Measurements from ENCODE around the gene AFDN. TPM values are rescaled to one million over a fixed set of nuclear protein-coding genes. Genes with fewer than 3 reads are reported as not detected.

Gene AFDN
- total RNA-seq, 2 donors from 2014 or later: 214 to 239 TPM

GRCh38 chr6:167826230-167826895, 348 bp upstream of the AFDN start:
- peak; percentile 89 for DNase-seq
- Mint-ChIP-seq H3K4me1 (peaks cover 34% of the 10 kb centered on the region), H3K36me3 (ENCODE audit: low read depth) (peaks cover 17% of the 10 kb centered on the region), H3K4me3 (peak overlapping the region; percentile 95), H3K27ac (peak overlapping the region; percentile 86), H3K27me3 (ENCODE audit: insufficient read depth) (no peaks in the 10 kb centered on the region), H3K9me3 (no peaks in the 10 kb centered on the region)
- no peaks in the 10 kb centered on the region for H3K27me3 ChIP-seq (ENCODE audit: control insufficient read depth, insufficient read depth, low read length, poor library complexity, severe bottlenecking)
- H3K9me3 ChIP-seq (ENCODE audit: control insufficient read depth, low read length): no peaks in the 10 kb centered on the region
- peak overlapping the region; percentile 86 for H3K27ac ChIP-seq (ENCODE audit: low read depth, low read length)
- peaks cover 17% of the 10 kb centered on the region for H3K36me3 ChIP-seq (ENCODE audit: control insufficient read depth, insufficient read depth, low read length)
- peak overlapping the region; percentile 93 for H3K4me3 ChIP-seq (ENCODE audit: low read length)
- peak overlapping the region; percentile 64 for H3K9ac ChIP-seq (ENCODE audit: extremely low read depth, low read length, poor library complexity, severe bottlenecking)
- peaks cover 8% of the 10 kb centered on the region for H3K4me1 ChIP-seq (ENCODE audit: control insufficient read depth, insufficient read depth, low read length)
- TF ChIP-seq, protein P1, sequence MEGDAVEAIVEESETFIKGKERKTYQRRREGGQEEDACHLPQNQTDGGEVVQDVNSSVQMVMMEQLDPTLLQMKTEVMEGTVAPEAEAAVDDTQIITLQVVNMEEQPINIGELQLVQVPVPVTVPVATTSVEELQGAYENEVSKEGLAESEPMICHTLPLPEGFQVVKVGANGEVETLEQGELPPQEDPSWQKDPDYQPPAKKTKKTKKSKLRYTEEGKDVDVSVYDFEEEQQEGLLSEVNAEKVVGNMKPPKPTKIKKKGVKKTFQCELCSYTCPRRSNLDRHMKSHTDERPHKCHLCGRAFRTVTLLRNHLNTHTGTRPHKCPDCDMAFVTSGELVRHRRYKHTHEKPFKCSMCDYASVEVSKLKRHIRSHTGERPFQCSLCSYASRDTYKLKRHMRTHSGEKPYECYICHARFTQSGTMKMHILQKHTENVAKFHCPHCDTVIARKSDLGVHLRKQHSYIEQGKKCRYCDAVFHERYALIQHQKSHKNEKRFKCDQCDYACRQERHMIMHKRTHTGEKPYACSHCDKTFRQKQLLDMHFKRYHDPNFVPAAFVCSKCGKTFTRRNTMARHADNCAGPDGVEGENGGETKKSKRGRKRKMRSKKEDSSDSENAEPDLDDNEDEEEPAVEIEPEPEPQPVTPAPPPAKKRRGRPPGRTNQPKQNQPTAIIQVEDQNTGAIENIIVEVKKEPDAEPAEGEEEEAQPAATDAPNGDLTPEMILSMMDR (conservative IDR thresholded peaks at IDR 0.05): peak; percentile 64
- 0 to 1% methylated on average over 16 to 90 of the region's 90 CpGs for WGBS, 2 experiments (ENCODE audit: insufficient coverage in 1 of 2, insufficient read length in 1 of 2)

DNA sequence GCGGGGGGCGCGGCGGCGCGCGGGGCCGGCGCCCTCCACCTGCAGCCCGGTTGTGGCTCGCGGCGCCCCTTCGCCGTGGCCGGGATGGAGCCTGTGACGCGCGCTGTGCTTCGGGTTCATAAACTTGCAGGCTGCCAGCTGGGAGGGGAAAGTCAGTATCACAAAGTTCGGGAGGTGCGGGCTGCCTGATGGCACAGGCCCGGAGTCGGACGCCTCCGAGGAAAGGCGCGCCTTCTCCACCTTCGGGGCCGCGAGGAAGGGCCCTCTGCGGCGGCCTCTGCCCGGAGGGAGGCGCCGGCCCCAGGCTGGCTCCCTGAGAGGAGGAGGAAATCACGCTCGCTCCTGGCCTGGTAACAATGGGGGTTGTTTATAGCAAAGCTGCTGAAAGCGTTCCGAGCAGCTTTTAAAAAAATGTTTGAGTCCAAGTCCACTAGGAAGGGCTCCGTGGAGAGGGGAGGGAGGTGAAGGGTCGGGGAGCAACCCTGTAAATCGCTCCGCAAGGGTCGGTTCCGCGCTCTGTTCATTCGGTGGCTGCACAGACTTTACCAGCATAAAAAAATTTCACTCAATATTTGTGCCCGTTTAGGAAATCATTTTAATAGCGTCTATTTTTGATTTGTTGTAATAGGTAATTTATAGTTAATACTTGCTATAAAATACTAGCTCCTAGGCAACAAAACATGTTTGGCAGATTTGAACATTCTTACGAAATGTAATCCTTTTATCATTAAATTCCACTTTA, 1.0 kb downstream of the AFDN start:
- no peaks in the 10 kb centered on the region for H3K9me3 Mint-ChIP-seq
- H3K36me3 Mint-ChIP-seq (ENCODE audit: low read depth): peaks cover 10% of the 10 kb centered on the region
- peak overlapping the region; percentile 93 for H3K27ac Mint-ChIP-seq
- TF ChIP-seq, protein P1 (conservative IDR thresholded peaks at IDR 0.05): peak; percentile 30
- H3K4me1 Mint-ChIP-seq: peaks cover 43% of the 10 kb centered on the region
- Histone ChIP-seq H3K4me1 (ENCODE audit: control insufficient read depth, insufficient read depth, low read length) (peaks cover 10% of the 10 kb centered on the region), H3K9ac (ENCODE audit: extremely low read depth, low read length, poor library complexity, severe bottlenecking) (peak overlapping the region; percentile 89), H3K27me3 (ENCODE audit: control insufficient read depth, insufficient read depth, low read length, poor library complexity, severe bottlenecking) (no peaks in the 10 kb centered on the region), H3K4me3 (ENCODE audit: low read length) (peak overlapping the region; percentile 93), H3K9me3 (ENCODE audit: control insufficient read depth, low read length) (no peaks in the 10 kb centered on the region), H3K27ac (ENCODE audit: low read depth, low read length) (peak overlapping the region; percentile 42), H3K36me3 (ENCODE audit: control insufficient read depth, insufficient read depth, low read length) (peaks cover 9% of the 10 kb centered on the region)
- no peaks in the 10 kb centered on the region for H3K27me3 Mint-ChIP-seq (ENCODE audit: insufficient read depth)
- DNase-seq: peak; percentile 85
- H3K4me3 Mint-ChIP-seq: peak overlapping the region; percentile 95
- 1% methylated on average over 13 to 51 of the region's 51 CpGs for whole genome bisulfite sequencing, 2 experiments (ENCODE audit: insufficient coverage in 1 of 2, insufficient read length in 1 of 2)

DNA sequence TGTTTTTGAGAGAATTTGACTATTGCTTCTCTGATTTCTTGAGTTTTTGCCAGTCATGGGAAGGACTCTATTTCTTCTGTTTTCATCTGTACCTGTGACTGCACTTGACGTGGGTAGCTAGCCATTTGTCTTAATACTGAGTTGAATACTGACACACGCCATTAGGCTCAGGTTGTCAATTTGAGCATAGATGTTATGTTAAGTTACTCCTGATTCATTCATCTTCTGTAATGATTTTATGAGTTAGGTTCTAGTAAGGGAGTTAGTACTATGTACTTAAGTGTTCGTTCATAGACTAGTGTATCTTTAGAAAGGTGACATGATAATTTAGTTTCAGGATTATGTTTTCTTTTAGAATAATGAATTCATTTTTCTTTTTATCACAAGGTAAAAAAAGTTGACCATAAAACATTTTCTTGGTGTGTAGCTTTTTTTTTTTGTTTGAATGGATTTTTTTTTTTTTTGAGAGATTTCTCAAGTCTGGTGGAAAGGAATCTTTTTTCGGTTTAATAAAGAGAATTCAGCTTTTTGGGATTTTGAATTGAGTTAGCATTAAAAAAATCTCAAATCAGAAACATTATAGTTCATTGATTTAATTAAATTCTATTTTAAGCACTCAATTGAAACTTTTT, 1.7 kb downstream of the AFDN start:
- WGBS, 2 experiments (ENCODE audit: insufficient coverage in 1 of 2, insufficient read length in 1 of 2): 23 to 40% methylated on average over 2 to 3 of the region's 4 CpGs
- Mint-ChIP-seq H3K36me3 (ENCODE audit: low read depth) (peaks cover 10% of the 10 kb centered on the region), H3K27me3 (ENCODE audit: insufficient read depth) (no peaks in the 10 kb centered on the region), H3K9me3 (no peaks in the 10 kb centered on the region), H3K4me3 (peak overlapping the region; percentile 95), H3K27ac (peak overlapping the region; percentile 93), H3K4me1 (peaks cover 48% of the 10 kb centered on the region)
- DNase-seq: no peak
- H3K36me3 ChIP-seq (ENCODE audit: control insufficient read depth, insufficient read depth, low read length): peaks cover 8% of the 10 kb centered on the region
- H3K27me3 ChIP-seq (ENCODE audit: control insufficient read depth, insufficient read depth, low read length, poor library complexity, severe bottlenecking): no peaks in the 10 kb centered on the region
- H3K9me3 ChIP-seq (ENCODE audit: control insufficient read depth, low read length): no peaks in the 10 kb centered on the region
- H3K4me1 ChIP-seq (ENCODE audit: control insufficient read depth, insufficient read depth, low read length): peaks cover 16% of the 10 kb centered on the region
- TF ChIP-seq, protein P1 (conservative IDR thresholded peaks at IDR 0.05): no peak
- no peak overlapping the region for H3K27ac ChIP-seq (ENCODE audit: low read depth, low read length)
- H3K4me3 ChIP-seq (ENCODE audit: low read length): peak overlapping the region; percentile 93
- peak overlapping the region; percentile 89 for H3K9ac ChIP-seq (ENCODE audit: extremely low read depth, low read length, poor library complexity, severe bottlenecking)

Measured in endodermal cell (in vitro differentiated cells).